Spleen (tissue), 11 donors: ENCODE measurements around the gene AGFG2. TPM values are rescaled to one million over a fixed set of nuclear protein-coding genes. Genes with fewer than 3 reads are reported as not detected.

Experiments
- DNase-seq: peaks from one replicate; pipeline ENCODE4 v3.0.0-alpha.2; 2020
- H3K27ac ChIP-seq, 8 donors: fragments of 200-600 bp; sonication (generic) in 7 of 8; 1 replicate in 4 of 8; 2 replicates in 4 of 8; pipeline versions ENCODE4 v1.5.0 to v1.8.0; 2016 to 2021; ENCODE audit warnings: inconsistent platforms in 4 of 8, mild to moderate bottlenecking in 4 of 8, moderate library complexity in 1 of 8
- H3K27me3 ChIP-seq, 7 donors: fragments of 200-600 bp; sonication (generic) in 6 of 7; replicated peaks in 1 of 7; 1 replicate in 4 of 7; 2 replicates in 3 of 7; pipeline versions ENCODE4 v1.5.0 to v1.8.0; 2016 to 2021; ENCODE audit warnings: inconsistent platforms in 3 of 7, mild to moderate bottlenecking in 1 of 7
- H3K36me3 ChIP-seq, 6 donors: fragments of 200-600 bp; sonication (generic) in 5 of 6; 1 replicate in 4 of 6; 2 replicates in 2 of 6; pipeline versions ENCODE4 v1.5.0 to v1.8.0; 2016 to 2021; ENCODE audit warnings: inconsistent platforms in 2 of 6
- H3K4me1 ChIP-seq, 6 donors: fragments of 200-600 bp; sonication (generic) in 5 of 6; 1 replicate in 3 of 6; 2 replicates in 3 of 6; pipeline versions ENCODE4 v1.5.0 to v1.8.0; 2016 to 2021; ENCODE audit warnings: inconsistent platforms in 3 of 6
- H3K4me3 ChIP-seq, 8 donors: fragments of 200-600 bp; sonication (generic) in 7 of 8; 1 replicate in 4 of 8; 2 replicates in 4 of 8; pipeline versions ENCODE4 v1.5.0 to v1.8.0; 2016 to 2021; ENCODE audit warnings: inconsistent platforms in 4 of 8, mild to moderate bottlenecking in 4 of 8, moderate library complexity in 2 of 8
- H3K9me3 ChIP-seq, 8 donors: fragments of 200-600 bp; sonication (generic) in 7 of 8; 1 replicate in 4 of 8; 2 replicates in 4 of 8; pipeline versions ENCODE4 v1.5.0 to v1.8.0; 2016 to 2021; ENCODE audit warnings: inconsistent platforms in 4 of 8
- CTCF ChIP-seq, 11 experiments: fragments of 200-600 bp in 7 of 11; fragments of 450-650 bp in 4 of 11; sonication (generic) in 4 of 11; IDR thresholded peaks in 8 of 11; conservative IDR thresholded peaks in 3 of 11; 1 replicate in 7 of 11; 2 replicates in 4 of 11; pipeline versions ENCODE4 v1.4.0 to v1.8.0; 2016 to 2021; ENCODE audit warnings: antibody characterized with exemption in 11 of 11, inconsistent platforms in 4 of 11, mild to moderate bottlenecking in 1 of 11
- POLR2A ChIP-seq, 3 donors: fragments of 450-650 bp; IDR thresholded peaks; one replicate each; pipeline ENCODE4 v1.5.1; 2017; ENCODE audit warnings: antibody characterized with exemption in 3 of 3, mild to moderate bottlenecking in 1 of 3
- POLR2AphosphoS5 ChIP-seq, 3 donors: sonication (generic); formaldehyde crosslinking; IDR thresholded peaks; one replicate each; pipeline ENCODE4 v1.5.1; 2017; ENCODE audit warnings: antibody characterized with exemption in 3 of 3
- WGBS, 5 donors: extraction: QIAGEN DNeasy Blood & Tissue Kit in 3 of 5; methylation state at CpG; one replicate each; pipeline versions ENCODE4 v1.1.5 to v1.1.7; 2013 to 2018; 5-methylcytosine and 5-hydroxymethylcytosine counted together
- intact Hi-C: fragments of 100-400 bp; cut with DNase I; formaldehyde crosslinking; loops from one replicate; pipeline ENCODE4 v1.15.0; 2023; ENCODE audit warnings: low total_unique reads
- polyA plus RNA-seq, 3 donors: library from polyadenylated mRNA; stranded (reverse); fragments of 200-250 nt; gene quantifications; one replicate each; pipeline ENCODE4 v1.2.1, GENCODE V29; 2013
- total RNA-seq, 7 donors: library from RNA; depleted of rRNA in 3 of 7; stranded (reverse); fragments of >200 nt in 3 of 7; fragmentation: NEBNext Ultra II Directional in 4 of 7; extraction: Animal tissue kit (Norgen Biotek cat#: 25700) in 4 of 7; gene quantifications; one replicate each; pipeline versions ENCODE4 v1.1.0 to v1.2.1, GENCODE V29; 2016 to 2021
- donor health status: healthy with polysubstance abuse.
- donor health status: DM: no; HTN: no; CAD: no; lungs with moderate emphysema.
- donor health status: DM: no; HTN: no; CAD: no.
- donor health status: Bipolar disorder and iron deficiency.
- donor health status: healthy.
- donor health status: DM: no; HTN: no; CAD: no.
- donor health status: DM: yes; HTN: yes; CAD: no.

The AGFG2 gene
- total and polyA plus RNA-seq, 10 donors, result 14.2 to 110 (median 51.4) TPM

GRCh38 chr7:100504887-100505611 is 34.0 kb upstream of the AGFG2 start:
- 91 to 98% (median 94%) methylated on average over 9 of the region's 9 CpGs for WGBS, 5 donors

DNA sequence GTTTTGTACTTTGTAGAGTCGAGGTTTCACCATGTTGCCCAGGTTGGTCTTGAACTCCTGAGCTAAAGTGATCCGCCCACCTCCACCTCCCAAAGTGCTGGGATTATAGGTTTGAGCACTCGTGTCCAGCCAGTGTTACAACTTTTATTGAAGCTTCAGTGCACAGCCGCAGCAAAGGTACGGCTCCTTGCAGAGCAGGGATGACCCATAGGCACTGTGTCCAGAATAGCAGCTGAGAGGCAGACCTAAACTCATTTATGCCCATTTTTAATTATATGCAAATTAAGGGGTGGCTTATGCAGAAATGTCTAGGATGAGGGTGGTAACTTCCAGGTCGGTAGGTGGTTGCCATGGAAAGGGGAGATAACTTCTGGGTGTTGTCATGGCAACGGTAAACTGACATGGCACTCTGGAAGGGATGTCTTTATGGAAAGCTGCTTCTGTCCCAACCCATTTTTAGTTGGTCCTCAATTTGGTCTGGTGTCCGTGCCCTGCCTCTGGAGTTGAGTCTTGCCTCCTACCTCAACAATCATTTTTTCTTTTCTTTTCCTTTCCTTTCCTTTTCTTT is 32.6 kb upstream of the AGFG2 start:
- no peak for TF ChIP-seq CTCF (IDR thresholded peaks at IDR 0.05 in 8 of 11, conservative IDR thresholded peaks at IDR 0.05 in 3 of 11)
- no peak for TF ChIP-seq POLR2AphosphoS5 (IDR thresholded peaks at IDR 0.05)
- no peak for TF ChIP-seq POLR2A (IDR thresholded peaks at IDR 0.05)
- H3K27ac ChIP-seq, result no peak overlapping the region
- no peaks in the 10 kb centered on the region for H3K27me3 ChIP-seq
- no peaks in the 10 kb centered on the region for H3K4me1 ChIP-seq
- intact Hi-C loops, result no loop called here
- 71 to 83% (median 77%) methylated on average over 8 of the region's 8 CpGs for WGBS, 5 donors
- H3K9me3 ChIP-seq, result no peaks in the 10 kb centered on the region
- H3K36me3 ChIP-seq, result no peaks in the 10 kb centered on the region
- no peak for DNase-seq
- H3K4me3 ChIP-seq, result no peak overlapping the region

More at GRCh38 chr7:100504887-100505611, 34.0 kb upstream of the AGFG2 start:
- Histone ChIP-seq H3K9me3 (no peaks in the 10 kb centered on the region), H3K27me3 (no peaks in the 10 kb centered on the region), H3K27ac (no peak overlapping the region), H3K36me3 (no peaks in the 10 kb centered on the region), H3K4me1 (no peaks in the 10 kb centered on the region), H3K4me3 (no peak overlapping the region)
- intact Hi-C loops, result no loop called here
- DNase-seq, result no peak
- TF ChIP-seq POLR2A (IDR thresholded peaks at IDR 0.05), result no peak
- no peak for TF ChIP-seq POLR2AphosphoS5 (IDR thresholded peaks at IDR 0.05)
- no peak for TF ChIP-seq CTCF (IDR thresholded peaks at IDR 0.05 in 8 of 11, conservative IDR thresholded peaks at IDR 0.05 in 3 of 11)

- TF ChIP-seq POLR2A (IDR thresholded peaks at IDR 0.05) (no peak), POLR2AphosphoS5 (IDR thresholded peaks at IDR 0.05) (peak in 1 of 3 donors; percentile 29)
- H3K4me3 ChIP-seq, result no peak overlapping the region
- no peaks in the 10 kb centered on the region for H3K4me1 ChIP-seq
- no peak for DNase-seq
- H3K36me3 ChIP-seq, result no peaks in the 10 kb centered on the region
- intact Hi-C loops, result no loop called here
- 78 to 90% (median 89%) methylated on average over 13 to 15 of the region's 15 CpGs for WGBS, 5 donors
- no peaks in the 10 kb centered on the region for H3K9me3 ChIP-seq
- no peaks in the 10 kb centered on the region for H3K27me3 ChIP-seq
- no peak overlapping the region for H3K27ac ChIP-seq
Measured at GRCh38 chr7:100509231-100509630, 29.8 kb upstream of the AGFG2 start.

DNA sequence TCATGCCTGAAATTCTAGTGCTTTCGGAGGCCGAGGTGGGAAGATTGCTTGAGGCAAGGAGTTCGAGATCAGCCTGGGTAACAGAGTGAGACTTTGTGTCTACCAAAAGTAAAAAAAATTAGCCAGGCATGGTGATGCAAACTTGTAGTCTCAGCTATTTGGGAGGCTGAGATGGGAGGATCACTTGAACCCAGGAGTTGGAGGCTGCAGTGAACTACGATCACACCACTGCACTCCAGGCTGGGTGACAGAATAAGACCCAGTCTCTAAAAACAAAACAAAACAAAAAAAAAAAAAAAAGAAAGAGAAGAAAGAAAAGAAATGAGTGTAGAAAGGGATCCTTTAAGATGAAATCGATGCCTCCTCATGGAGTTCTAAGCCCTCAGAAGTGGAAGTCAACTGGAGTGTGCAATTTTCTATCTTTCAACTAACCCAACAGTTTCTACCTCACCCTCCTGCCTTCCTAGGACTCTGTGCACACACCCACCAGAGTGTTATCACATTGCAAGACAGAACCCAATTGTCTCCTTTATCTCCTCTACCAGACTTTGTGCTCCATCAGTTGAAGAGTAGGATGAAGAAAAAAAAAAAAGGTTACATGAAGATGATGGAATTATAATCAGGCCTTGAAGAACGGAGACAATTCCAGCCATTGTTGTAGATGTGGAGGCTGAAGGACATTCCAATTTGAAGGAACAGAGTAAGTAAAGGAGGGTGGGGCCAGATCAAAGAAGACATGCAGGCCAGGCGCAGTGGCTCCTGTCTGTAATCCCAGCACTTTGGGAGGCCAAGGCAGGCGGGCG is 28.4 kb upstream of the AGFG2 start:
- DNase-seq, result no peak
- intact Hi-C loops, result no loop called here
- H3K9me3 ChIP-seq, result no peaks in the 10 kb centered on the region
- WGBS, 5 donors, result 93 to 97% (median 94%) methylated on average over 9 of the region's 9 CpGs
- H3K27ac ChIP-seq, result no peak overlapping the region
- no peaks in the 10 kb centered on the region for H3K27me3 ChIP-seq
- TF ChIP-seq POLR2A (IDR thresholded peaks at IDR 0.05) (no peak), POLR2AphosphoS5 (IDR thresholded peaks at IDR 0.05) (no peak), CTCF (IDR thresholded peaks at IDR 0.05 in 8 of 11, conservative IDR thresholded peaks at IDR 0.05 in 3 of 11) (no peak)
- H3K36me3 ChIP-seq, result no peaks in the 10 kb centered on the region
- no peak overlapping the region for H3K4me3 ChIP-seq
- H3K4me1 ChIP-seq, result peaks cover 0 to 11% (median 8%) of the 10 kb centered on the region in 6 donors
